A673 (cell line): ENCODE data around the gene TTC33. TPM values are rescaled to one million over a fixed set of nuclear protein-coding genes. Genes with fewer than 3 reads are reported as not detected.

Experiments used
- BruUV-seq: library from RNA; stranded (reverse); fragments of 400-500 nt; replicated peaks from 2 replicates; lab custom pipeline; 2021; lab: Mats Ljungman, UMichigan
- CTCF ChIA-PET: fragments of 300-600 bp; sonication (Branson Sonifier 250); formaldehyde crosslinking; loops from one replicate; lab custom pipeline; 2022; ENCODE audit warnings: antibody characterized with exemption; lab: Charles Lee
- POLR2A ChIA-PET: fragments of 300-600 bp; sonication (Branson Sonifier 250); formaldehyde crosslinking; loops from one replicate; lab custom pipeline; 2022; ENCODE audit warnings: antibody characterized with exemption; ENCODE audit not compliant: low non-redundant PET; lab: Charles Lee
- DNase-seq: peaks from one replicate; pipeline ENCODE4 v3.0.0-alpha.2; 2015; ENCODE audit warnings: low spot score
- H3K27ac ChIP-seq: fragments of 200-600 bp; sonication (generic); 2 replicates; pipeline ENCODE4 v1.5.1; 2016; ENCODE audit warnings: mixed run types, low read depth, mild to moderate bottlenecking, mixed read lengths, antibody characterized with exemption, low read length; ENCODE audit not compliant: poor library complexity, severe bottlenecking
- H3K27me3 ChIP-seq: fragments of 200-600 bp; sonication (generic); replicated peaks from 2 replicates; pipeline ENCODE4 v1.6.1; 2017; ENCODE audit warnings: mixed run types, low read depth, mild to moderate bottlenecking, mixed read lengths, antibody characterized with exemption, low read length; ENCODE audit not compliant: insufficient read depth, poor library complexity
- H3K36me3 ChIP-seq: fragments of 200-600 bp; sonication (generic); 2 replicates; pipeline ENCODE4 v1.6.1; 2016; ENCODE audit warnings: mixed run types, mild to moderate bottlenecking, mixed read lengths, antibody characterized with exemption, low read length; ENCODE audit not compliant: insufficient read depth, poor library complexity, severe bottlenecking
- H3K4me1 ChIP-seq: fragments of 200-600 bp; sonication (generic); 2 replicates; pipeline ENCODE4 v1.6.1; 2017; ENCODE audit warnings: mixed run types, mild to moderate bottlenecking, mixed read lengths, antibody characterized with exemption, low read length; ENCODE audit not compliant: insufficient read depth, poor library complexity, severe bottlenecking
- H3K4me3 ChIP-seq: fragments of 200-600 bp; sonication (generic); 2 replicates; pipeline ENCODE4 v1.5.1; 2016; ENCODE audit warnings: low read depth, mixed run types, mild to moderate bottlenecking, mixed read lengths, low read length; ENCODE audit not compliant: poor library complexity, severe bottlenecking
- H3K9me3 ChIP-seq: fragments of 200-600 bp; sonication (generic); 2 replicates; pipeline ENCODE4 v1.6.1; 2016; ENCODE audit warnings: mixed run types, low read depth, mild to moderate bottlenecking, mixed read lengths, antibody characterized with exemption, low read length; ENCODE audit not compliant: poor library complexity, severe bottlenecking
- EZH2 ChIP-seq: fragments of 200-600 bp; sonication (generic); IDR thresholded peaks from 2 replicates; pipeline ENCODE4 v1.6.1; 2017; ENCODE audit warnings: borderline replicate concordance, low read depth, mild to moderate bottlenecking, mixed read lengths, antibody characterized with exemption, low read length; ENCODE audit not compliant: poor library complexity, severe bottlenecking
- intact Hi-C: fragments of 100-400 bp; cut with micrococcal nuclease; formaldehyde crosslinking; loops from one replicate; pipeline ENCODE4 v1.10.0; 2022; ENCODE audit not compliant: unreplicated experiment
- total RNA-seq: library from RNA; stranded (reverse); gene quantifications from 2 replicates; pipeline ENCODE4 v1.2.3, GENCODE V29; 2021
- TF ChIP-seq, protein P1 (sequence below): fragments of 300-800, 200-600 bp; sonication (generic); conservative IDR thresholded peaks from 2 replicates; pipeline ENCODE4 v1.5.1; 2017; ENCODE audit warnings: low read depth, mild to moderate bottlenecking, antibody characterized with exemption, low read length, moderate library complexity, mixed read lengths

TTC33 gene
- total RNA-seq, 1 experiment from 2014 or later: 17.0 TPM

DNA sequence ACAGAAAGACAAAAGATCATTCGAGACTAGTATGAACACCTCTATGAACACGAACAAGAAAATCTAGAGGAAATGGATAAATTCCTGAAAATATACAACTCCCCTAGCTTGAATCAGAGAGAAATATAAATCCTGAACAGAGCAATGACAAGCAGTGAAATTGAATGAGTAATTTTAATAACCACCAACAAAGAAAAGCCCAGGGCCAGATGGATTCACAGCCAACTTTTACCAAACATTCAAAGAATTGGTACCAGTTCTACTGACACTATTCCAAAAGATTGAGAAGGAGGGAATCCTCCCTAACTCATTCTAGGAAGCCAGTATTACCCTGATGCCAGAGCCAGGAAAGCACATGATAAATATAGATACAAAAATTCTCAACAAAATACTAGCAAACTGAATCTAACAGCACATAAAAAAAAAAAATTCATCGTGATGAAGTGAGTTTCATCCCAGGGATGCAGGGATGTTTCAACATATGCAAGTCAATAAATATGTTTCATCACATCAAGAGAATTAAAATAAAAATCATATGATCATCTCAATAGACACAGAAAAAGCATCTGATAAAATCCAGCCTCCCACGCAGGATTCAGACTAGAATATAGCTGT, 101.3 kb downstream of the TTC33 start:
- no TSS peak for BruUV-seq
- no peaks in the 10 kb centered on the region for H3K4me1 ChIP-seq
- H3K36me3 ChIP-seq: no peaks in the 10 kb centered on the region
- no peak for DNase-seq
- H3K27me3 ChIP-seq: no peaks in the 10 kb centered on the region
- POLR2A ChIA-PET: interaction anchor here (0.7 kb wide), 1 partner anchor 146 kb away, joined by 4 read pairs; no protein-coding TSS in a partner anchor
- intact Hi-C loops: no loop called here
- no peak for TF ChIP-seq EZH2
- TF ChIP-seq, protein P1, sequence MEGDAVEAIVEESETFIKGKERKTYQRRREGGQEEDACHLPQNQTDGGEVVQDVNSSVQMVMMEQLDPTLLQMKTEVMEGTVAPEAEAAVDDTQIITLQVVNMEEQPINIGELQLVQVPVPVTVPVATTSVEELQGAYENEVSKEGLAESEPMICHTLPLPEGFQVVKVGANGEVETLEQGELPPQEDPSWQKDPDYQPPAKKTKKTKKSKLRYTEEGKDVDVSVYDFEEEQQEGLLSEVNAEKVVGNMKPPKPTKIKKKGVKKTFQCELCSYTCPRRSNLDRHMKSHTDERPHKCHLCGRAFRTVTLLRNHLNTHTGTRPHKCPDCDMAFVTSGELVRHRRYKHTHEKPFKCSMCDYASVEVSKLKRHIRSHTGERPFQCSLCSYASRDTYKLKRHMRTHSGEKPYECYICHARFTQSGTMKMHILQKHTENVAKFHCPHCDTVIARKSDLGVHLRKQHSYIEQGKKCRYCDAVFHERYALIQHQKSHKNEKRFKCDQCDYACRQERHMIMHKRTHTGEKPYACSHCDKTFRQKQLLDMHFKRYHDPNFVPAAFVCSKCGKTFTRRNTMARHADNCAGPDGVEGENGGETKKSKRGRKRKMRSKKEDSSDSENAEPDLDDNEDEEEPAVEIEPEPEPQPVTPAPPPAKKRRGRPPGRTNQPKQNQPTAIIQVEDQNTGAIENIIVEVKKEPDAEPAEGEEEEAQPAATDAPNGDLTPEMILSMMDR: no peak
- no peak overlapping the region for H3K27ac ChIP-seq
- no peaks in the 10 kb centered on the region for H3K9me3 ChIP-seq
- no peak overlapping the region for H3K4me3 ChIP-seq
- CTCF ChIA-PET: no interaction called here

DNA sequence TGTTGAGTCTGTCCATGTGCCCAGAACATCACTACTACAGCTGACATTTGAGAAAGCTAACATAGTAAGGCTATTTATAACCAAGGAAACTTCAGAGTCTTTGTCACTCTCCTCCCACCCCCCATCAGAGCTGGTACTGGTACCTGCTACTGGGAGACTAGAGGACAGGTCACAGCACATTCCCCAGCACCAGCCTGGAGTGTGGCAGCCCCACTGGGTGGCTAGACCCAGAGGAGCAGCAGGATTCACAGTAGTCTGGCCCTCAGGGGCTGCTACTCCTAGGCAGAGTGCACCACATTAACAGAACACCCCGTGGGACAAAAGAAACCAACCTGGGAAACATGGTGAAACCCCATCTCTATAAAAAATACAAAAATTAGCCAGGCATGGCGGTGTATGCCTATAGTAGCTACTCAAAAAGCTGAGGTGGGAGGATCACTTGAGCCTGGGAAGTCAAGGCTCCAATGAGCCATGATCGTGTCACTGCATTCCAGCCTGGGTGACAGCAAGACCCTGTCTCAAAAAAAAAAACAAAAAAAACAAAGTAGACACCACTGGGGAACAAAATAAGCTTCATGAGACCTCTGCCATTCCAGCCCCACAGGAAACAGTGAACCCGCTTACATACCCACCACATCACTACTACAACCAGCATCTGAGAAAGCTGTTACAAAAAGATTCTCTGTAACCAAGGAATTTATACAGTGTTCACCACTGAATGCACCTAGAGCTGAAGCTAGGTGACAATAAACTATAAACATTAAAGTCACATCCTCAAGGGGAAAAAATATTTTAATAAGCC, 102.3 kb downstream of the TTC33 start:
- intact Hi-C loops: no loop called here
- POLR2A ChIA-PET: no interaction called here
- TF ChIP-seq, protein P1: no peak
- TF ChIP-seq EZH2: no peak
- Histone ChIP-seq H3K27ac (no peak overlapping the region), H3K36me3 (no peaks in the 10 kb centered on the region), H3K27me3 (no peaks in the 10 kb centered on the region), H3K9me3 (no peaks in the 10 kb centered on the region), H3K4me3 (no peak overlapping the region), H3K4me1 (no peaks in the 10 kb centered on the region)
- BruUV-seq: no TSS peak
- no peak for DNase-seq
- CTCF ChIA-PET: no interaction called here

DNA sequence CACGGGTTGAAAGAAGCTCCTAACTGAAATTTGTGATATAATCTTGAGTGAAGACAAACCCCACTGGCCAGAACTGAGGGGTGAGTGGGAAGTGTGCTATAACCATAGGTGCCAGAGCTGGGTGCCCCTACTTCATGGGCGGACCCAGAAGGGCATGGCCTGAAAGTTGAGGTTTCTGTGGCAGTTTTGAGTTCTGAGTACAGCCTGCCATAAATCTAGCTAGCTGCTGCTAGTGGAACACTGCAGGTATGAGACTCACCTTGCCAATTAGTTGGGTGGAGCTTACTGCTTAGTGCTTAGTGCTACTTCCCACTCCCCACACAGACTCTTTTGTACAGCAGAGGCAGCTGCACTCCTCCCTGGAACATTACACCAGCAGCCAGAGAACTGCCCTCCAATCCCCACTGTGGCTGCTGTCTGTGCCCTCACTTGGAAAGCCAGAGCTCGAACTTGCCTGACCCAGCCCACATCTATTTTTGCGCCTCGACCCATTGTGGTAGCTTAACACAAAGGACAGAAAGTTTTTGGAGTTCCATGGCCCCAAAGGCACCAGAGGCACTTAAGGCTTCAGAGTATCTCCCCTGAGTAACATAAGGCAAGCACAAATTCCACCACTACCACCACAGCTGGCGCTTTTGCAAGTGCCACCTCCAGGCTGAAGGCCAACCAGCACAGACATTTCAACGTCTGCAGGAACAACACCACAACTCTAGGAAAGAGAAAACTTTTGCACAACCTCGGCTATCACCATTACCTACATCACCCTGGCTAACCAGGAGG, 103.1 kb downstream of the TTC33 start:
- Histone ChIP-seq H3K4me1 (no peaks in the 10 kb centered on the region), H3K27ac (no peak overlapping the region), H3K36me3 (no peaks in the 10 kb centered on the region), H3K4me3 (no peak overlapping the region), H3K9me3 (no peaks in the 10 kb centered on the region), H3K27me3 (no peaks in the 10 kb centered on the region)
- ChIA-PET CTCF (no interaction called here), POLR2A (no interaction called here)
- DNase-seq: no peak
- TF ChIP-seq, protein P1: no peak
- intact Hi-C loops: no loop called here
- no TSS peak for BruUV-seq
